ENCODE results near the gene PPARG. TPM values are rescaled to one million over a fixed set of nuclear protein-coding genes. Genes with fewer than 3 reads are reported as not detected.

The PPARG gene
- total RNA-seq, 1 experiment from 2014 or later, result 71.6 TPM

DNA sequence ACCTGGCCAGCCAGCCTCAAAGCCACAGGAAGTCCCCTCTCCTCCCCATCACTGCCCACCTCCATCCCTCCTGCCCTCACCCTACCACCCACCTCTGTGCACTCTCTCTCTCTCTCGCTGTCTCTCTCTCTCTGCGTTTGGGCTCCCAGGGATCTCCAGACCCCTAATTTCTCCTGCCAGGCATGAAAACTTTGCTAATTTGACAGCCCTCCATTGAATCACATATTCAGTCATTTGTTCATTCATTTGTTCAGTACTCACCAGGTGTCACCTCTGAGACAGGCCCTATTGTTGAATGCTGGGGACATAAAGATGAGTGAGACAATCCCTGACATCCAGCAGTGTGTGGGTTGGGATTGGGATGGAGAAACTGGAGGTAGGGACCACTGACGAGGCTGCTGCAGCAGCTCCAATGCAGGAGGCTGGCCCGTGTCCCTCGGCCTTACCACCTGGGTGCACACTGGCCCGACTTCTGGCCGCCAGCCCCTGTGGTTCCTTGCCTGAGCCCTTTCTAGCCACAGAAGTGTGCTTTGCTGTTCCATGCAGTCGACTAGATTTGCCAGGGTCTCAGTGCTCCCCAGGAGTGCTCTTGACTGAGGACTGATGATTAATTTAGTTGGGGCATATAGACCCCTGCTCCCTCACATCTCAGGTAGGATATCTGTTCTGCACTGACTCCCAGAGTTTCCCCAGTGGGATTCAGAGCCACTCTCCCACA, 156.8 kb downstream of the PPARG start:
- intact Hi-C loops (cut with micrococcal nuclease), result loop anchor here (1.0 kb wide), 2 partner anchors 34 to 40 kb away; no protein-coding TSS in a partner anchor
- Histone ChIP-seq H3K9me3 (ENCODE audit: control insufficient read depth in 1 of 2, insufficient read depth in 1 of 2, low read depth in 1 of 2, low read length in 2 of 2) (no peaks in the 10 kb centered on the region), H3K27me3 (ENCODE audit: insufficient read depth, low read length) (no peaks in the 10 kb centered on the region), H3K27ac (ENCODE audit: low read depth, low read length) (peak overlapping the region; percentile 89), H3K4me1 (ENCODE audit: control insufficient read depth in 1 of 2, insufficient read depth in 2 of 2, low read length in 2 of 2) (peaks cover 30 to 73% of the 10 kb centered on the region in 2 experiments), H3K4me2 (ENCODE audit: low read length) (peak overlapping the region; percentile 83), H3K9me2 (ENCODE audit: insufficient read depth) (no peaks in the 10 kb centered on the region), H2AFZ (ENCODE audit: low read depth, low read length, poor library complexity, severe bottlenecking) (peak overlapping the region; percentile 29), H3K36me3 (ENCODE audit: control insufficient read depth in 1 of 2, insufficient read depth in 2 of 2, low read length in 2 of 2) (no peaks in the 10 kb centered on the region), H4K20me1 (ENCODE audit: insufficient read depth) (no peaks in the 10 kb centered on the region), H3K9ac (ENCODE audit: low read length) (peak overlapping the region; percentile 70), H3K4me3 (replicated peaks in 1 of 2; ENCODE audit: low read depth in 1 of 2, low read length in 2 of 2) (peak overlapping the region in 1 of 2 experiments; percentile 47; a peak in 2 of 4 replicates), H3K79me2 (ENCODE audit: insufficient read depth, low read length) (no peaks in the 10 kb centered on the region)
- ATAC-seq (no peak), DNase-seq (ENCODE audit: low read depth, low spot score) (no peak)
- TSS peak; percentile 66 for BruUV-seq (replicated peaks)
- RAD21 ChIA-PET (ENCODE audit: low non-redundant PET in 1 of 2, low total read pairs in 2 of 2, uncharacterized antibody in 2 of 2, unreplicated experiment in 2 of 2), result no interaction called here
- no peak for TF ChIP-seq YY1 (IDR thresholded peaks at IDR 0.05; ENCODE audit: extremely low read depth, insufficient replicate concordance, low read depth, low read length)
- no peak for TF ChIP-seq FOSL1 (IDR thresholded peaks at IDR 0.05; ENCODE audit: low read depth)
- TF ChIP-seq SIN3A (IDR thresholded peaks at IDR 0.05; ENCODE audit: low read depth), result no peak
- TF ChIP-seq, protein P1, sequence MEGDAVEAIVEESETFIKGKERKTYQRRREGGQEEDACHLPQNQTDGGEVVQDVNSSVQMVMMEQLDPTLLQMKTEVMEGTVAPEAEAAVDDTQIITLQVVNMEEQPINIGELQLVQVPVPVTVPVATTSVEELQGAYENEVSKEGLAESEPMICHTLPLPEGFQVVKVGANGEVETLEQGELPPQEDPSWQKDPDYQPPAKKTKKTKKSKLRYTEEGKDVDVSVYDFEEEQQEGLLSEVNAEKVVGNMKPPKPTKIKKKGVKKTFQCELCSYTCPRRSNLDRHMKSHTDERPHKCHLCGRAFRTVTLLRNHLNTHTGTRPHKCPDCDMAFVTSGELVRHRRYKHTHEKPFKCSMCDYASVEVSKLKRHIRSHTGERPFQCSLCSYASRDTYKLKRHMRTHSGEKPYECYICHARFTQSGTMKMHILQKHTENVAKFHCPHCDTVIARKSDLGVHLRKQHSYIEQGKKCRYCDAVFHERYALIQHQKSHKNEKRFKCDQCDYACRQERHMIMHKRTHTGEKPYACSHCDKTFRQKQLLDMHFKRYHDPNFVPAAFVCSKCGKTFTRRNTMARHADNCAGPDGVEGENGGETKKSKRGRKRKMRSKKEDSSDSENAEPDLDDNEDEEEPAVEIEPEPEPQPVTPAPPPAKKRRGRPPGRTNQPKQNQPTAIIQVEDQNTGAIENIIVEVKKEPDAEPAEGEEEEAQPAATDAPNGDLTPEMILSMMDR (IDR thresholded peaks at IDR 0.05 in 2 of 3, conservative IDR thresholded peaks at IDR 0.05 in 1 of 3; ENCODE audit: borderline replicate concordance in 1 of 3, insufficient read depth in 1 of 3, low read depth in 2 of 3, low read length in 2 of 3), result no peak
- TF ChIP-seq RAD21 (IDR thresholded peaks at IDR 0.05; ENCODE audit: low read depth), result no peak
- no peak for TF ChIP-seq POLR2AphosphoS5 (IDR thresholded peaks at IDR 0.05; ENCODE audit: low read depth, low read length)
- no peak for TF ChIP-seq CBX3 (IDR thresholded peaks at IDR 0.05; ENCODE audit: low read depth)
- TF ChIP-seq TCF7L2 (IDR thresholded peaks at IDR 0.05; ENCODE audit: borderline replicate concordance, extremely low read depth, insufficient read depth, insufficient read length), result no peak
- TF ChIP-seq SRF (IDR thresholded peaks at IDR 0.05; ENCODE audit: low read depth), result no peak
- no peak for TF ChIP-seq JUND (IDR thresholded peaks at IDR 0.05)
- no peak; the same call in 1 of the 2 replicates for TF ChIP-seq ZFX (IDR thresholded peaks at IDR 0.05)
- TF ChIP-seq, protein P2, sequence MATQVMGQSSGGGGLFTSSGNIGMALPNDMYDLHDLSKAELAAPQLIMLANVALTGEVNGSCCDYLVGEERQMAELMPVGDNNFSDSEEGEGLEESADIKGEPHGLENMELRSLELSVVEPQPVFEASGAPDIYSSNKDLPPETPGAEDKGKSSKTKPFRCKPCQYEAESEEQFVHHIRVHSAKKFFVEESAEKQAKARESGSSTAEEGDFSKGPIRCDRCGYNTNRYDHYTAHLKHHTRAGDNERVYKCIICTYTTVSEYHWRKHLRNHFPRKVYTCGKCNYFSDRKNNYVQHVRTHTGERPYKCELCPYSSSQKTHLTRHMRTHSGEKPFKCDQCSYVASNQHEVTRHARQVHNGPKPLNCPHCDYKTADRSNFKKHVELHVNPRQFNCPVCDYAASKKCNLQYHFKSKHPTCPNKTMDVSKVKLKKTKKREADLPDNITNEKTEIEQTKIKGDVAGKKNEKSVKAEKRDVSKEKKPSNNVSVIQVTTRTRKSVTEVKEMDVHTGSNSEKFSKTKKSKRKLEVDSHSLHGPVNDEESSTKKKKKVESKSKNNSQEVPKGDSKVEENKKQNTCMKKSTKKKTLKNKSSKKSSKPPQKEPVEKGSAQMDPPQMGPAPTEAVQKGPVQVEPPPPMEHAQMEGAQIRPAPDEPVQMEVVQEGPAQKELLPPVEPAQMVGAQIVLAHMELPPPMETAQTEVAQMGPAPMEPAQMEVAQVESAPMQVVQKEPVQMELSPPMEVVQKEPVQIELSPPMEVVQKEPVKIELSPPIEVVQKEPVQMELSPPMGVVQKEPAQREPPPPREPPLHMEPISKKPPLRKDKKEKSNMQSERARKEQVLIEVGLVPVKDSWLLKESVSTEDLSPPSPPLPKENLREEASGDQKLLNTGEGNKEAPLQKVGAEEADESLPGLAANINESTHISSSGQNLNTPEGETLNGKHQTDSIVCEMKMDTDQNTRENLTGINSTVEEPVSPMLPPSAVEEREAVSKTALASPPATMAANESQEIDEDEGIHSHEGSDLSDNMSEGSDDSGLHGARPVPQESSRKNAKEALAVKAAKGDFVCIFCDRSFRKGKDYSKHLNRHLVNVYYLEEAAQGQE (IDR thresholded peaks at IDR 0.05; ENCODE audit: low read depth), result no peak
- CTCF ChIA-PET, result no interaction called here
- POLR2A ChIA-PET, result interaction anchor here (1.0 kb wide), 1 partner anchor 13 kb away, joined by 5 read pairs; no protein-coding TSS in a partner anchor
